IMR-90 (cell line): ENCODE results near the gene GPR35. TPM values are rescaled to one million over a fixed set of nuclear protein-coding genes. Genes with fewer than 3 reads are reported as not detected.

Experiments used
- ATAC-seq: fragments of 200-7000 bp; cut with Tn5 transposase; 2 replicates; pipeline ENCODE4 v1.9.1; 2020; ENCODE audit warnings: low read depth, mild to moderate bottlenecking, moderate library complexity
- BruUV-seq: library from RNA; stranded (reverse); fragments of 400-500 nt; replicated peaks from 2 replicates; lab custom pipeline; 2021; lab: Mats Ljungman, UMichigan
- CTCF ChIA-PET: fragments of 300-600 bp; formaldehyde crosslinking; extraction: SDS; loops from one replicate; lab custom pipeline; 2021; ENCODE audit warnings: antibody characterized with exemption; lab: Yijun Ruan, JAX
- POLR2A ChIA-PET: fragments of 300-600 bp; sonication (Branson Sonifier 250); formaldehyde crosslinking; loops from one replicate; lab custom pipeline; 2022; ENCODE audit warnings: antibody characterized with exemption; ENCODE audit not compliant: unreplicated experiment; lab: Charles Lee
- DNase-seq: peaks from one replicate; pipeline ENCODE4 v3.0.0; 2013
- H2AFZ ChIP-seq: replicated peaks from 2 replicates; pipeline ENCODE3; 2013; ENCODE audit warnings: low read length, mild to moderate bottlenecking; ENCODE audit not compliant: poor library complexity
- H2AK5ac ChIP-seq: 2 replicates; pipeline ENCODE4 v1.6.1; 2013; ENCODE audit warnings: low read depth, low read length, inconsistent platforms
- H2AK9ac ChIP-seq: replicated peaks from 2 replicates; pipeline ENCODE3; 2013; ENCODE audit warnings: mild to moderate bottlenecking, low read depth, low read length, moderate library complexity; ENCODE audit not compliant: poor library complexity
- H2BK120ac ChIP-seq: 2 replicates; pipeline ENCODE4 v1.6.1; 2013; ENCODE audit warnings: low read depth, low read length, inconsistent platforms
- H2BK15ac ChIP-seq: 3 replicates; pipeline ENCODE4 v1.6.1; 2013; ENCODE audit warnings: low read depth, low read length, inconsistent platforms
- H2BK20ac ChIP-seq: 2 replicates; pipeline ENCODE4 v1.6.1; 2013; ENCODE audit warnings: low read depth, mild to moderate bottlenecking, inconsistent platforms, low read length, moderate library complexity
- H2BK5ac ChIP-seq: 2 replicates; pipeline ENCODE4 v1.6.1; 2013; ENCODE audit warnings: mild to moderate bottlenecking, low read depth, low read length, inconsistent platforms; ENCODE audit not compliant: poor library complexity, severe bottlenecking
- H3K14ac ChIP-seq: replicated peaks from 2 replicates; pipeline ENCODE4 v1.6.1; 2013; ENCODE audit warnings: low read depth, low read length, inconsistent platforms
- H3K18ac ChIP-seq: 2 replicates; pipeline ENCODE4 v1.6.1; 2013; ENCODE audit warnings: low read depth, low read length, control low read depth
- H3K23ac ChIP-seq: 2 replicates; pipeline ENCODE4 v1.6.1; 2013; ENCODE audit warnings: low read depth, low read length, inconsistent platforms
- H3K27ac ChIP-seq: 2 replicates; pipeline ENCODE4 v1.5.1; 2013; ENCODE audit warnings: mild to moderate bottlenecking, control low read depth, low read length; ENCODE audit not compliant: insufficient read depth
- H3K27me3 ChIP-seq: 2 replicates; pipeline ENCODE4 v1.6.1; 2013; ENCODE audit warnings: low read length; ENCODE audit not compliant: control insufficient read depth, insufficient read depth
- H3K36me3 ChIP-seq: 2 replicates; pipeline ENCODE4 v1.6.1; 2013; ENCODE audit warnings: low read length, mixed read lengths; ENCODE audit not compliant: control insufficient read depth, insufficient read depth
- H3K4ac ChIP-seq: 2 replicates; pipeline ENCODE4 v1.6.1; 2013; ENCODE audit warnings: low read depth, low read length, inconsistent platforms
- H3K4me1 ChIP-seq: 2 replicates; pipeline ENCODE4 v1.6.1; 2013; ENCODE audit warnings: low read length, mixed read lengths; ENCODE audit not compliant: control insufficient read depth, insufficient read depth
- H3K4me2 ChIP-seq: 2 replicates; pipeline ENCODE4 v1.6.1; 2013; ENCODE audit warnings: low read depth, mild to moderate bottlenecking, control low read depth, low read length, moderate library complexity
- H3K4me3 ChIP-seq: 2 replicates; pipeline ENCODE4 v1.5.1; 2013; ENCODE audit warnings: low read depth, mild to moderate bottlenecking, control low read depth, low read length, moderate library complexity; ENCODE audit not compliant: insufficient read depth
- H3K56ac ChIP-seq: 2 replicates; pipeline ENCODE4 v1.6.1; 2013; ENCODE audit warnings: low read length, inconsistent platforms; ENCODE audit not compliant: insufficient read depth; ENCODE audit errors: extremely low read depth
- H3K79me1 ChIP-seq, 2 experiments: 2 replicates each; pipeline ENCODE4 v1.6.1; 2013; ENCODE audit warnings: low read length in 2 of 2, inconsistent platforms in 1 of 2, low read depth in 1 of 2
- H3K9ac ChIP-seq: 2 replicates; pipeline ENCODE4 v1.6.1; 2013; ENCODE audit warnings: low read depth, low read length, control low read depth
- H3K9me1 ChIP-seq: 2 replicates; pipeline ENCODE4 v1.6.1; 2013; ENCODE audit warnings: low read length, inconsistent platforms; ENCODE audit not compliant: insufficient read depth
- H3K9me3 ChIP-seq: 2 replicates; pipeline ENCODE4 v1.6.1; 2013; ENCODE audit warnings: low read length; ENCODE audit not compliant: control insufficient read depth, insufficient read depth
- H4K20me1 ChIP-seq: 2 replicates; pipeline ENCODE4 v1.6.1; 2013; ENCODE audit warnings: low read length, inconsistent platforms; ENCODE audit not compliant: insufficient read depth
- H4K5ac ChIP-seq: 2 replicates; pipeline ENCODE4 v1.6.1; 2013; ENCODE audit warnings: mild to moderate bottlenecking, low read depth, low read length, control low read depth
- H4K8ac ChIP-seq, 2 experiments: 2 replicates each; pipeline ENCODE4 v1.6.1; 2013; ENCODE audit warnings: low read depth in 2 of 2, low read length in 2 of 2, control low read depth in 1 of 2, inconsistent platforms in 1 of 2
- H4K91ac ChIP-seq: 2 replicates; pipeline ENCODE4 v1.6.1; 2013; ENCODE audit warnings: low read depth, low read length, inconsistent platforms; ENCODE audit not compliant: insufficient read depth
- BHLHE40 ChIP-seq: fragments of 150-350 bp; IDR thresholded peaks from 2 replicates; pipeline ENCODE4 v1.6.1; 2016; ENCODE audit warnings: mild to moderate bottlenecking, low read depth, low read length
- CEBPB ChIP-seq: IDR thresholded peaks from 2 replicates; pipeline ENCODE4 v1.6.1; 2012; ENCODE audit warnings: low read depth, low read length, improper control_type of control experiment
- CHD1 ChIP-seq: IDR thresholded peaks from 2 replicates; pipeline ENCODE4 v1.6.1; 2012; ENCODE audit warnings: low read depth, low read length, improper control_type of control experiment
- FOS ChIP-seq: fragments of 150-350 bp; IDR thresholded peaks from 2 replicates; pipeline ENCODE4 v1.6.1; 2016; ENCODE audit warnings: low read depth, low read length
- MAFK ChIP-seq: IDR thresholded peaks from 2 replicates; pipeline ENCODE4 v1.6.1; 2012; ENCODE audit warnings: low read depth, low read length, improper control_type of control experiment
- MAZ ChIP-seq: IDR thresholded peaks from 2 replicates; pipeline ENCODE4 v1.6.1; 2012; ENCODE audit warnings: low read depth, mild to moderate bottlenecking, low read length, improper control_type of control experiment, moderate library complexity, borderline replicate concordance
- MXI1 ChIP-seq: IDR thresholded peaks from 2 replicates; pipeline ENCODE4 v1.6.1; 2012; ENCODE audit warnings: low read depth, mild to moderate bottlenecking, low read length, moderate library complexity, borderline replicate concordance
- NFE2L2 ChIP-seq: fragments of 150-350 bp; IDR thresholded peaks from 2 replicates; pipeline ENCODE4 v1.6.1; 2016; ENCODE audit warnings: low read depth, mild to moderate bottlenecking, low read length
- POLR2A ChIP-seq: IDR thresholded peaks from 2 replicates; pipeline ENCODE4 v1.6.1; 2012; ENCODE audit warnings: mild to moderate bottlenecking, low read depth, low read length
- RAD21 ChIP-seq: IDR thresholded peaks from 2 replicates; pipeline ENCODE4 v1.6.1; 2012; ENCODE audit warnings: low read length, improper control_type of control experiment
- RCOR1 ChIP-seq: IDR thresholded peaks from 2 replicates; pipeline ENCODE4 v1.6.1; 2012; ENCODE audit warnings: mild to moderate bottlenecking, low read length, improper control_type of control experiment; ENCODE audit not compliant: insufficient replicate concordance
- RFX5 ChIP-seq: IDR thresholded peaks from 2 replicates; pipeline ENCODE4 v1.8.0; 2012; ENCODE audit warnings: low read depth, mild to moderate bottlenecking, low read length, moderate library complexity
- SMC3 ChIP-seq: fragments of 150-350 bp; IDR thresholded peaks from 2 replicates; pipeline ENCODE4 v1.6.1; 2016; ENCODE audit warnings: low read depth, mild to moderate bottlenecking, antibody characterized with exemption, low read length, moderate library complexity
- WGBS, 2 experiments: methylation state at CpG; one replicate each; pipeline versions ENCODE4 v1.1.5 to v1.1.7; 2013; ENCODE audit warnings: missing lambda C conversion rate in 2 of 2; ENCODE audit not compliant: insufficient read length in 1 of 2; ENCODE audit errors: extremely low coverage in 2 of 2; 5-methylcytosine and 5-hydroxymethylcytosine counted together
- dilution Hi-C: fragments of 300-500 bp; cut with HindIII; formaldehyde crosslinking; loops from one replicate; pipeline ENCODE4 v1.14.3; 2018; ENCODE audit warnings: low sequenced_read_pairs; ENCODE audit not compliant: unreplicated experiment
- in situ Hi-C: fragments of 300-500 bp; cut with MboI; formaldehyde crosslinking; loops from 3 replicates; pipeline ENCODE4 v1.14.3; 2019; ENCODE audit warnings: low sequenced_read_pairs, inconsistent platforms, mixed read lengths
- intact Hi-C: fragments of 100-400 bp; cut with micrococcal nuclease; formaldehyde crosslinking; loops from 2 replicates; pipeline ENCODE4 v1.10.0; 2022
- polyA plus RNA-seq, 3 experiments: library from polyadenylated mRNA; depleted of rRNA; stranded (reverse); fragments of >200 nt; gene quantifications; 2 replicates each; pipeline ENCODE4 v1.2.3, GENCODE V29; 2012; ENCODE audit warnings: low replicate concordance in 1 of 3
- total RNA-seq: library from RNA; depleted of rRNA; stranded (reverse); fragments of >200 nt; gene quantifications from 2 replicates; pipeline ENCODE4 v1.2.3, GENCODE V29; 2012
- TF ChIP-seq, protein P1 (sequence below): fragments of 150-350 bp; IDR thresholded peaks from 2 replicates; pipeline ENCODE4 v1.6.1; 2017; ENCODE audit warnings: mild to moderate bottlenecking, antibody characterized with exemption, low read length, low read depth
- TF ChIP-seq, protein P2 (sequence below): fragments of 150-350 bp; IDR thresholded peaks from 2 replicates; pipeline ENCODE4 v1.6.1; 2016; ENCODE audit warnings: low read depth, mild to moderate bottlenecking, low read length, moderate library complexity, borderline replicate concordance
- TF ChIP-seq, protein P3 (sequence below): conservative IDR thresholded peaks from 2 replicates; pipeline ENCODE4 v1.5.1; 2012; ENCODE audit warnings: mild to moderate bottlenecking, low read depth, low read length, improper control_type of control experiment

GPR35 gene
- total and polyA plus RNA-seq, 2 of the 4 experiments (the other 2 are of a cell fraction): 0.31 TPM; not detected in 1

DNA sequence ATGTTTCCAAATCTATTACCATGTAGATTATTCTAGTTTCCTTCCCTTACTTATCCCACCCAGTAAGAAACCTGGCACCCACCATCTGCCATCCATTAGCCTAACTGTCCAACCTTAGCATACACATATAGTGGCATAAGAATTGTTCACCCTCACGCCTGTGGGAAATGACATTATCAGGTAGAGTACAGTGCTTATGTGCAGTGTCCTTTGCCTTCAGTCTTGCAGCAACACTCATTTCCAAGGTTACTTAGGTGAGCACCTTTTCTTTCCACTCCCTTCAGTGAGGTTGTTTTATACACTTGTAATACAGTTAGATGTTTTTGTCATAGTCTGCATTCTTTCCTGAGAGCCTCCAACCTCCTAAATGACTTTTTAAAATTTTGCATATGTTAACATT, 39.3 kb downstream of the GPR35 start:
- H3K36me3 ChIP-seq: no peaks in the 10 kb centered on the region
- H2AFZ ChIP-seq: no peak overlapping the region
- no peak overlapping the region for H3K27ac ChIP-seq
- no peaks in the 10 kb centered on the region for H3K9me1 ChIP-seq
- intact Hi-C loops (loop anchor here (10.0 kb wide), 1 partner anchor 140 kb away; no protein-coding TSS in a partner anchor), in situ Hi-C loops (no loop called here), dilution Hi-C loops (no loop called here)
- no peak overlapping the region for H2BK15ac ChIP-seq
- no peak overlapping the region for H3K4ac ChIP-seq
- no TSS peak for BruUV-seq
- POLR2A ChIA-PET: no interaction called here
- H4K5ac ChIP-seq: no peak overlapping the region
- TF ChIP-seq MAZ (no peak), MXI1 (no peak), RAD21 (no peak), RFX5 (no peak), FOS (no peak), BHLHE40 (no peak), CHD1 (no peak), CEBPB (no peak), MAFK (no peak), POLR2A (no peak), SMC3 (no peak), NFE2L2 (no peak), RCOR1 (no peak)
- TF ChIP-seq, protein P1, sequence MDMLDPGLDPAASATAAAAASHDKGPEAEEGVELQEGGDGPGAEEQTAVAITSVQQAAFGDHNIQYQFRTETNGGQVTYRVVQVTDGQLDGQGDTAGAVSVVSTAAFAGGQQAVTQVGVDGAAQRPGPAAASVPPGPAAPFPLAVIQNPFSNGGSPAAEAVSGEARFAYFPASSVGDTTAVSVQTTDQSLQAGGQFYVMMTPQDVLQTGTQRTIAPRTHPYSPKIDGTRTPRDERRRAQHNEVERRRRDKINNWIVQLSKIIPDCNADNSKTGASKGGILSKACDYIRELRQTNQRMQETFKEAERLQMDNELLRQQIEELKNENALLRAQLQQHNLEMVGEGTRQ: no peak
- TF ChIP-seq, protein P2, sequence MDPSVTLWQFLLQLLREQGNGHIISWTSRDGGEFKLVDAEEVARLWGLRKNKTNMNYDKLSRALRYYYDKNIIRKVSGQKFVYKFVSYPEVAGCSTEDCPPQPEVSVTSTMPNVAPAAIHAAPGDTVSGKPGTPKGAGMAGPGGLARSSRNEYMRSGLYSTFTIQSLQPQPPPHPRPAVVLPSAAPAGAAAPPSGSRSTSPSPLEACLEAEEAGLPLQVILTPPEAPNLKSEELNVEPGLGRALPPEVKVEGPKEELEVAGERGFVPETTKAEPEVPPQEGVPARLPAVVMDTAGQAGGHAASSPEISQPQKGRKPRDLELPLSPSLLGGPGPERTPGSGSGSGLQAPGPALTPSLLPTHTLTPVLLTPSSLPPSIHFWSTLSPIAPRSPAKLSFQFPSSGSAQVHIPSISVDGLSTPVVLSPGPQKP: no peak
- TF ChIP-seq, protein P3, sequence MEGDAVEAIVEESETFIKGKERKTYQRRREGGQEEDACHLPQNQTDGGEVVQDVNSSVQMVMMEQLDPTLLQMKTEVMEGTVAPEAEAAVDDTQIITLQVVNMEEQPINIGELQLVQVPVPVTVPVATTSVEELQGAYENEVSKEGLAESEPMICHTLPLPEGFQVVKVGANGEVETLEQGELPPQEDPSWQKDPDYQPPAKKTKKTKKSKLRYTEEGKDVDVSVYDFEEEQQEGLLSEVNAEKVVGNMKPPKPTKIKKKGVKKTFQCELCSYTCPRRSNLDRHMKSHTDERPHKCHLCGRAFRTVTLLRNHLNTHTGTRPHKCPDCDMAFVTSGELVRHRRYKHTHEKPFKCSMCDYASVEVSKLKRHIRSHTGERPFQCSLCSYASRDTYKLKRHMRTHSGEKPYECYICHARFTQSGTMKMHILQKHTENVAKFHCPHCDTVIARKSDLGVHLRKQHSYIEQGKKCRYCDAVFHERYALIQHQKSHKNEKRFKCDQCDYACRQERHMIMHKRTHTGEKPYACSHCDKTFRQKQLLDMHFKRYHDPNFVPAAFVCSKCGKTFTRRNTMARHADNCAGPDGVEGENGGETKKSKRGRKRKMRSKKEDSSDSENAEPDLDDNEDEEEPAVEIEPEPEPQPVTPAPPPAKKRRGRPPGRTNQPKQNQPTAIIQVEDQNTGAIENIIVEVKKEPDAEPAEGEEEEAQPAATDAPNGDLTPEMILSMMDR: no peak
- H2AK5ac ChIP-seq: no peak overlapping the region
- H4K8ac ChIP-seq: no peak overlapping the region
- peaks cover 8% of the 10 kb centered on the region for H3K27me3 ChIP-seq
- no peak overlapping the region for H4K91ac ChIP-seq
- H3K4me2 ChIP-seq: no peak overlapping the region
- no peak overlapping the region for H2AK9ac ChIP-seq
- CTCF ChIA-PET: no interaction called here
- H2BK20ac ChIP-seq: no peak overlapping the region
- no peaks in the 10 kb centered on the region for H3K4me1 ChIP-seq
- H3K23ac ChIP-seq: no peak overlapping the region
- no CpG with 5 or more reads among the region's 1 CpG for WGBS, 2 experiments
- H3K56ac ChIP-seq: no peak overlapping the region
- H4K20me1 ChIP-seq: no peaks in the 10 kb centered on the region
- H2BK5ac ChIP-seq: no peak overlapping the region
- no peaks in the 10 kb centered on the region for H3K79me1 ChIP-seq
- H3K9ac ChIP-seq: no peak overlapping the region
- H2BK120ac ChIP-seq: no peak overlapping the region
- H3K4me3 ChIP-seq: no peak overlapping the region
- H3K9me3 ChIP-seq: peaks cover 3% of the 10 kb centered on the region; the same call in 1 of the 2 replicates
- H3K14ac ChIP-seq: no peak overlapping the region
- DNase-seq (no peak), ATAC-seq (no peak)
- H3K18ac ChIP-seq: no peak overlapping the region
